Activated T-helper 1 cell treated with anti-CD3 and anti-CD28 coated beads, Interleukin-12 subunit alpha, Interleukin-12 subunit beta, Interleukin-2, Interleukin-4 antibody, amounts not matched to agents 30 ng/mL and 10 ng/mL and 1 ng/mL, durations not matched to agents 14 hours and 24 hours and 36 hours (primary cell): ENCODE data around the gene ZNF300. TPM values are rescaled to one million over a fixed set of nuclear protein-coding genes. Genes with fewer than 3 reads are reported as not detected.
"Not testable (repeated sequence)": the region's sequence is repeated elsewhere in the genome, so short reads cannot be mapped to it uniquely, and the experiment has no call there.

ENCODE experiments used
- DNase-seq: peaks from one replicate; pipeline ENCODE4 v3.0.0; 2021; ENCODE audit warnings: low spot score
- H3K27ac Mint-ChIP-seq: one replicate; pipeline ENCODE4 v1.8.0; 2021; ENCODE audit warnings: mild to moderate bottlenecking, mixed read lengths
- H3K27me3 Mint-ChIP-seq: one replicate; pipeline ENCODE4 v1.8.0; 2022; ENCODE audit warnings: mild to moderate bottlenecking, moderate library complexity, mixed read lengths; ENCODE audit not compliant: insufficient read depth
- H3K36me3 Mint-ChIP-seq: one replicate; pipeline ENCODE4 v1.8.0; 2021; ENCODE audit warnings: low read depth, mixed read lengths
- H3K4me1 Mint-ChIP-seq: one replicate; pipeline ENCODE4 v1.8.0; 2021; ENCODE audit warnings: low read depth, mixed read lengths
- H3K4me3 Mint-ChIP-seq: one replicate; pipeline ENCODE4 v1.8.0; 2021; ENCODE audit warnings: mild to moderate bottlenecking, moderate library complexity, mixed read lengths
- H3K9me3 Mint-ChIP-seq: one replicate; pipeline ENCODE4 v1.8.0; 2021; ENCODE audit warnings: mixed read lengths
- intact Hi-C: fragments of 100-400 bp; cut with micrococcal nuclease; formaldehyde crosslinking; loops from one replicate; pipeline ENCODE4 v1.15.1; 2024
- total RNA-seq: library from RNA; stranded (reverse); gene quantifications from 2 replicates; pipeline ENCODE4 v1.2.3, GENCODE V29; 2022

Gene ZNF300
- total RNA-seq, 1 donor from 2014 or later: 0.57 TPM

- Mint-ChIP-seq H3K27me3 (no peaks in the 10 kb centered on the region), H3K9me3 (peaks cover 44% of the 10 kb centered on the region), H3K4me1 (no peaks in the 10 kb centered on the region), H3K27ac (no peak overlapping the region), H3K4me3 (no peak overlapping the region), H3K36me3 (no peaks in the 10 kb centered on the region)
- no peak for DNase-seq
- intact Hi-C loops: no loop called here
Observed at GRCh38 chr5:150862070-150862469, 42.7 kb downstream of the ZNF300 start.

GRCh38 chr5:150860246-150860821 is 44.4 kb downstream of the ZNF300 start:
- H3K4me3 Mint-ChIP-seq: no peak overlapping the region

GRCh38 chr5:150856700-150857099 is 48.1 kb downstream of the ZNF300 start:
- H3K36me3 Mint-ChIP-seq: not testable (repeated sequence)

More at GRCh38 chr5:150860246-150860821, 44.4 kb downstream of the ZNF300 start:
- H3K27ac Mint-ChIP-seq: no peak overlapping the region
- peaks cover 37% of the 10 kb centered on the region for H3K9me3 Mint-ChIP-seq
- H3K36me3 Mint-ChIP-seq: no peaks in the 10 kb centered on the region
- no peak for DNase-seq
- no peaks in the 10 kb centered on the region for H3K4me1 Mint-ChIP-seq
- no peaks in the 10 kb centered on the region for H3K27me3 Mint-ChIP-seq
- intact Hi-C loops: no loop called here

GRCh38 chr5:150853561-150853960 is 51.2 kb downstream of the ZNF300 start:
- no peak overlapping the region for H3K4me3 Mint-ChIP-seq
- intact Hi-C loops: no loop called here

More at GRCh38 chr5:150856700-150857099, 48.1 kb downstream of the ZNF300 start:
- H3K4me3 Mint-ChIP-seq, H3K4me1 Mint-ChIP-seq, DNase-seq, intact Hi-C loops, H3K27ac Mint-ChIP-seq, H3K27me3 Mint-ChIP-seq: not testable (repeated sequence)
- peaks cover 16% of the 10 kb centered on the region for H3K9me3 Mint-ChIP-seq

GRCh38 chr5:150851039-150851438 is 53.7 kb downstream of the ZNF300 start:
- Mint-ChIP-seq H3K36me3 (no peaks in the 10 kb centered on the region), H3K4me1 (peaks cover 23% of the 10 kb centered on the region), H3K4me3 (no peak overlapping the region), H3K27ac (no peak overlapping the region), H3K9me3 (no peaks in the 10 kb centered on the region), H3K27me3 (no peaks in the 10 kb centered on the region)
- no peak for DNase-seq
- intact Hi-C loops: no loop called here

More at GRCh38 chr5:150853561-150853960, 51.2 kb downstream of the ZNF300 start:
- Mint-ChIP-seq H3K27ac (no peak overlapping the region), H3K36me3 (no peaks in the 10 kb centered on the region), H3K9me3 (no peaks in the 10 kb centered on the region), H3K27me3 (no peaks in the 10 kb centered on the region), H3K4me1 (peaks cover 7% of the 10 kb centered on the region)
- no peak for DNase-seq

- no peaks in the 10 kb centered on the region for H3K27me3 Mint-ChIP-seq
- no peaks in the 10 kb centered on the region for H3K36me3 Mint-ChIP-seq
- DNase-seq: no peak
- H3K27ac Mint-ChIP-seq: no peak overlapping the region
- no peak overlapping the region for H3K4me3 Mint-ChIP-seq
- intact Hi-C loops: loop anchor here (10.0 kb wide), 2 partner anchors 247 to 927 kb away; partner anchors contain the start of gene G3BP1
- peaks cover 19% of the 10 kb centered on the region for H3K4me1 Mint-ChIP-seq
- no peaks in the 10 kb centered on the region for H3K9me3 Mint-ChIP-seq
Observed at GRCh38 chr5:150848271-150848670, 56.5 kb downstream of the ZNF300 start.

GRCh38 chr5:150847334-150847695 is 57.5 kb downstream of the ZNF300 start:
- peak overlapping the region; percentile 79 for H3K4me3 Mint-ChIP-seq
- H3K27me3 Mint-ChIP-seq: no peaks in the 10 kb centered on the region
- no peaks in the 10 kb centered on the region for H3K36me3 Mint-ChIP-seq
- H3K9me3 Mint-ChIP-seq: no peaks in the 10 kb centered on the region
- no peak overlapping the region for H3K27ac Mint-ChIP-seq
- intact Hi-C loops: loop anchor here (1.0 to 10.0 kb wide), 13 partner anchors 46 to 927 kb away; partner anchors contain the start of genes G3BP1, RBM22 and SLC36A1
- H3K4me1 Mint-ChIP-seq: peaks cover 19% of the 10 kb centered on the region
- no peak for DNase-seq

- intact Hi-C loops: loop anchor here (1.0 to 10.0 kb wide), 14 partner anchors 45 to 928 kb away; partner anchors contain the start of genes G3BP1, RBM22, RPS14 and SLC36A1
- Mint-ChIP-seq H3K27me3 (no peaks in the 10 kb centered on the region), H3K4me3 (peak overlapping the region; percentile 79), H3K36me3 (no peaks in the 10 kb centered on the region), H3K4me1 (peaks cover 19% of the 10 kb centered on the region), H3K27ac (peak overlapping the region; percentile 70), H3K9me3 (no peaks in the 10 kb centered on the region)
- DNase-seq: peak; percentile 54
Observed at GRCh38 chr5:150846654-150847333, 58.0 kb downstream of the ZNF300 start.

- intact Hi-C loops: loop anchor here (1.0 to 10.0 kb wide), 5 partner anchors 103 to 929 kb away; partner anchors contain the start of genes G3BP1, RPS14 and SLC36A1
- Mint-ChIP-seq H3K4me3 (peak within 1 kb of the TSS; percentile 79), H3K27ac (peak within 1 kb of the TSS; percentile 70), H3K4me1 (peaks cover 19% of the 10 kb centered on the region)
- not testable (repeated sequence) for H3K27me3 Mint-ChIP-seq, H3K36me3 Mint-ChIP-seq, H3K9me3 Mint-ChIP-seq, DNase-seq
Observed at GRCh38 chr5:150846308-150846653, 58.5 kb downstream of the ZNF300 start, which contains the start of gene IRGM. Gene IRGM (plus strand): TSS chr5:150846521. CDS start chr5:150848124, 1,603 bp downstream.

- H3K4me3 Mint-ChIP-seq, H3K27ac Mint-ChIP-seq, H3K9me3 Mint-ChIP-seq, DNase-seq, H3K36me3 Mint-ChIP-seq, H3K27me3 Mint-ChIP-seq: not testable (repeated sequence)
- intact Hi-C loops: loop anchor here (10.0 kb wide), 2 partner anchors 249 to 929 kb away; partner anchors contain the start of gene G3BP1
- peaks cover 19% of the 10 kb centered on the region for H3K4me1 Mint-ChIP-seq
Observed at GRCh38 chr5:150845185-150845859, 59.5 kb downstream of the ZNF300 start.
